Endothelial cell of umbilical vein (primary cell): Measurements from ENCODE around the gene ADH6. TPM values are rescaled to one million over a fixed set of nuclear protein-coding genes. Genes with fewer than 3 reads are reported as not detected.

ENCODE experiments used
- BruUV-seq: library from RNA; stranded (reverse); fragments of 400-500 nt; replicated peaks from 2 replicates; lab custom pipeline; 2021; lab: Mats Ljungman, UMichigan
- CTCF ChIA-PET: fragments of 300-600, 350-600 bp; sonication (Branson Sonifier 250); formaldehyde crosslinking; loops from one replicate; lab custom pipeline; 2021; ENCODE audit warnings: antibody characterized with exemption, inconsistent platforms; lab: Charles Lee
- POLR2A ChIA-PET: fragments of 300-600, 350-600 bp; sonication (Branson Sonifier 250); formaldehyde crosslinking; loops from one replicate; lab custom pipeline; 2021; ENCODE audit warnings: antibody characterized with exemption, inconsistent platforms; lab: Charles Lee
- DNase-seq: peaks from one replicate; pipeline ENCODE4 v3.0.0-alpha.2; 2011; ENCODE audit warnings: low read depth, low spot score
- FAIRE-seq: peaks from 2 replicates; lab custom pipeline; 2011; peaks lifted over from hg19 to GRCh38; lab: Jason Lieb, UNC
- H2AFZ ChIP-seq: 2 replicates; pipeline ENCODE4 v1.6.0; 2012; ENCODE audit warnings: low read depth, low read length, control low read depth, inconsistent platforms
- H3K27ac ChIP-seq: 2 replicates; pipeline ENCODE4 v1.5.1; 2011; ENCODE audit warnings: low read depth, mild to moderate bottlenecking, control low read depth, low read length, moderate library complexity; ENCODE audit not compliant: insufficient read depth
- H3K27me3 ChIP-seq, 2 experiments: 2 replicates each; pipeline versions ENCODE4 v1.6.0 to v1.6.1; 2011; ENCODE audit warnings: low read length in 2 of 2, mixed read lengths in 1 of 2; ENCODE audit not compliant: control insufficient read depth in 2 of 2, insufficient read depth in 2 of 2
- H3K36me3 ChIP-seq, 2 experiments: 2 replicates in 1 of 2; 3 replicates in 1 of 2; pipeline ENCODE4 v1.5.1; 2011; ENCODE audit warnings: low read length in 2 of 2, mild to moderate bottlenecking in 1 of 2, moderate library complexity in 1 of 2; ENCODE audit not compliant: control insufficient read depth in 2 of 2, insufficient read depth in 2 of 2; ENCODE audit errors: extremely low read depth in 1 of 2
- H3K4me1 ChIP-seq: 3 replicates; pipeline ENCODE4 v1.5.1; 2011; ENCODE audit warnings: mild to moderate bottlenecking, low read length; ENCODE audit not compliant: control insufficient read depth, insufficient read depth; ENCODE audit errors: extremely low read depth
- H3K4me2 ChIP-seq: 2 replicates; pipeline ENCODE4 v1.6.1; 2011; ENCODE audit warnings: low read length, control low read depth, mixed read lengths; ENCODE audit not compliant: insufficient read depth
- H3K4me3 ChIP-seq, 3 experiments: fragments of 200-600 bp in 1 of 3; sonication (generic), shearing (Covaris generic) in 1 of 3; replicated peaks in 1 of 3; 2 replicates each; pipeline ENCODE4 v1.5.1; 2011 to 2016; ENCODE audit warnings: control low read depth in 3 of 3, low read length in 3 of 3, mild to moderate bottlenecking in 2 of 3, inconsistent platforms in 1 of 3, low read depth in 1 of 3, moderate library complexity in 1 of 3; ENCODE audit not compliant: insufficient read depth in 1 of 3
- H3K79me2 ChIP-seq: 2 replicates; pipeline ENCODE4 v1.6.0; 2012; ENCODE audit warnings: low read length, inconsistent platforms; ENCODE audit not compliant: control insufficient read depth, insufficient read depth
- H3K9ac ChIP-seq: replicated peaks from 2 replicates; pipeline ENCODE3; 2011; ENCODE audit warnings: low read length, control low read depth; ENCODE audit not compliant: insufficient read depth; ENCODE audit errors: extremely low read depth
- H3K9me1 ChIP-seq: replicated peaks from 3 replicates; pipeline ENCODE4 v1.6.0; 2011; ENCODE audit warnings: mild to moderate bottlenecking, low read length; ENCODE audit not compliant: control insufficient read depth, insufficient read depth; ENCODE audit errors: extremely low read depth
- H3K9me3 ChIP-seq: replicated peaks from 2 replicates; pipeline ENCODE4 v1.5.1; 2012; ENCODE audit warnings: low read length, inconsistent platforms; ENCODE audit not compliant: control insufficient read depth, insufficient read depth
- H4K20me1 ChIP-seq: replicated peaks from 2 replicates; pipeline ENCODE3; 2011; ENCODE audit warnings: mild to moderate bottlenecking, low read length; ENCODE audit not compliant: control insufficient read depth, insufficient read depth; ENCODE audit errors: extremely low read depth
- EZH2 ChIP-seq: IDR thresholded peaks from 2 replicates; pipeline ENCODE4 v1.6.1; 2012; ENCODE audit warnings: borderline replicate concordance, low read depth, mild to moderate bottlenecking, moderate library complexity, low read length, inconsistent platforms; ENCODE audit not compliant: severe bottlenecking
- FOS ChIP-seq: IDR thresholded peaks from 2 replicates; pipeline ENCODE4 v1.6.1; 2011; ENCODE audit warnings: mild to moderate bottlenecking, low read length, moderate library complexity, borderline replicate concordance; ENCODE audit not compliant: insufficient read depth
- GATA2 ChIP-seq: IDR thresholded peaks from 2 replicates; pipeline ENCODE4 v1.7.0; 2011; ENCODE audit warnings: low read depth, mild to moderate bottlenecking, moderate library complexity, mixed read lengths, low read length; ENCODE audit not compliant: insufficient read length, insufficient read depth
- JUN ChIP-seq: IDR thresholded peaks from 2 replicates; pipeline ENCODE4 v1.6.1; 2011; ENCODE audit warnings: borderline replicate concordance, low read depth; ENCODE audit not compliant: insufficient read length, insufficient read depth
- MAX ChIP-seq: IDR thresholded peaks from 2 replicates; pipeline ENCODE4 v1.6.1; 2011; ENCODE audit not compliant: insufficient read depth, insufficient read length
- MYC ChIP-seq: IDR thresholded peaks from one replicate; pipeline ENCODE4 v1.6.1; 2011; ENCODE audit warnings: mild to moderate bottlenecking, low read depth, low read length
- POLR2A ChIP-seq: IDR thresholded peaks from 2 replicates; pipeline ENCODE4 v1.6.1; 2012; ENCODE audit warnings: low read depth, mild to moderate bottlenecking, control low read depth, low read length
- POLR2AphosphoS5 ChIP-seq: IDR thresholded peaks from 2 replicates; pipeline ENCODE4 v1.6.1; 2012; ENCODE audit warnings: low read depth, mild to moderate bottlenecking, control low read depth, low read length, moderate library complexity; ENCODE audit not compliant: insufficient read depth
- dilution Hi-C: fragments of 300-500 bp; cut with MboI; formaldehyde crosslinking; loops from one replicate; pipeline ENCODE4 v1.15.0; 2019; ENCODE audit warnings: low sequenced_read_pairs; ENCODE audit not compliant: extremely low pct_ligation_motif_present
- intact Hi-C: fragments of 100-400 bp; cut with micrococcal nuclease; formaldehyde crosslinking; loops from one replicate; pipeline ENCODE4 v1.10.0; 2022
- polyA plus RNA-seq, 4 experiments: library from polyadenylated mRNA; depleted of rRNA in 3 of 4; stranded (reverse) in 3 of 4; unstranded in 1 of 4; fragments of >200 nt; gene quantifications; 2 replicates each; pipeline versions ENCODE4 v1.2.1 to v1.2.3, GENCODE V29; 2011 to 2012; ENCODE audit warnings: missing spikeins in 1 of 4
- total RNA-seq: library from RNA; stranded (reverse); gene quantifications from 2 replicates; pipeline ENCODE4 v1.2.3, GENCODE V29; 2021
- TF ChIP-seq, protein P1 (sequence below), 2 donors: IDR thresholded peaks; 1 replicate in 1 of 2; 2 replicates in 1 of 2; pipeline ENCODE4 v1.5.1; 2011; ENCODE audit warnings: low read length in 2 of 2, mild to moderate bottlenecking in 2 of 2, moderate library complexity in 2 of 2, control low read depth in 1 of 2, inconsistent platforms in 1 of 2, low read depth in 1 of 2; ENCODE audit not compliant: insufficient read depth in 1 of 2; ENCODE audit errors: extremely low read depth in 1 of 2

ADH6 gene
- total and polyA plus RNA-seq, 2 donors (not counting 3 experiments of a cell fraction or from before 2014, with no cell fraction given) = not detected

- Histone ChIP-seq H3K36me3 (no peaks in the 10 kb centered on the region), H3K9me1 (no peaks in the 10 kb centered on the region), H3K9me3 (no peaks in the 10 kb centered on the region), H3K79me2 (no peaks in the 10 kb centered on the region), H3K27me3 (no peaks in the 10 kb centered on the region), H3K4me1 (no peaks in the 10 kb centered on the region), H3K4me3 (no peak overlapping the region), H3K9ac (no peak overlapping the region), H3K27ac (no peak overlapping the region), H4K20me1 (no peaks in the 10 kb centered on the region), H2AFZ (no peak overlapping the region), H3K4me2 (no peak overlapping the region)
- ChIA-PET CTCF (interaction anchor here (0.6 kb wide), 1 partner anchor 10 kb away, joined by 3 read pairs; no protein-coding TSS in a partner anchor), POLR2A (no interaction called here)
- BruUV-seq = no TSS peak
- FAIRE-seq (no peak), DNase-seq (no peak)
- intact Hi-C loops = no loop called here
- dilution Hi-C loops = no loop called here
- TF ChIP-seq MAX (no peak), EZH2 (no peak), JUN (no peak), MYC (no peak), FOS (no peak), POLR2A (no peak), GATA2 (no peak), POLR2AphosphoS5 (no peak)
- TF ChIP-seq, protein P1, sequence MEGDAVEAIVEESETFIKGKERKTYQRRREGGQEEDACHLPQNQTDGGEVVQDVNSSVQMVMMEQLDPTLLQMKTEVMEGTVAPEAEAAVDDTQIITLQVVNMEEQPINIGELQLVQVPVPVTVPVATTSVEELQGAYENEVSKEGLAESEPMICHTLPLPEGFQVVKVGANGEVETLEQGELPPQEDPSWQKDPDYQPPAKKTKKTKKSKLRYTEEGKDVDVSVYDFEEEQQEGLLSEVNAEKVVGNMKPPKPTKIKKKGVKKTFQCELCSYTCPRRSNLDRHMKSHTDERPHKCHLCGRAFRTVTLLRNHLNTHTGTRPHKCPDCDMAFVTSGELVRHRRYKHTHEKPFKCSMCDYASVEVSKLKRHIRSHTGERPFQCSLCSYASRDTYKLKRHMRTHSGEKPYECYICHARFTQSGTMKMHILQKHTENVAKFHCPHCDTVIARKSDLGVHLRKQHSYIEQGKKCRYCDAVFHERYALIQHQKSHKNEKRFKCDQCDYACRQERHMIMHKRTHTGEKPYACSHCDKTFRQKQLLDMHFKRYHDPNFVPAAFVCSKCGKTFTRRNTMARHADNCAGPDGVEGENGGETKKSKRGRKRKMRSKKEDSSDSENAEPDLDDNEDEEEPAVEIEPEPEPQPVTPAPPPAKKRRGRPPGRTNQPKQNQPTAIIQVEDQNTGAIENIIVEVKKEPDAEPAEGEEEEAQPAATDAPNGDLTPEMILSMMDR (IDR thresholded peaks at IDR 0.05; ENCODE audit: extremely low read depth in 1 of 2, insufficient read depth in 1 of 2, low read depth in 1 of 2, low read length in 2 of 2) = no peak
These were observed 13.7 kb downstream of the ADH6 start for GRCh38 chr4:99205153-99205979.
